Activated gamma-delta T cell treated with anti-CD3 and anti-CD28 coated beads, Interleukin-2, amount 50 U/mL, for 16 hours (primary cell): ENCODE measurements around the gene MRPS18A.
"Not testable (repeated sequence)": the region's sequence is repeated elsewhere in the genome, so short reads cannot be mapped to it uniquely, and the experiment has no call there.

Source experiments
- DNase-seq: peaks from one replicate; pipeline ENCODE4 v3.0.0-alpha.2; 2020; ENCODE audit warnings: low read depth

MRPS18A gene

DNA sequence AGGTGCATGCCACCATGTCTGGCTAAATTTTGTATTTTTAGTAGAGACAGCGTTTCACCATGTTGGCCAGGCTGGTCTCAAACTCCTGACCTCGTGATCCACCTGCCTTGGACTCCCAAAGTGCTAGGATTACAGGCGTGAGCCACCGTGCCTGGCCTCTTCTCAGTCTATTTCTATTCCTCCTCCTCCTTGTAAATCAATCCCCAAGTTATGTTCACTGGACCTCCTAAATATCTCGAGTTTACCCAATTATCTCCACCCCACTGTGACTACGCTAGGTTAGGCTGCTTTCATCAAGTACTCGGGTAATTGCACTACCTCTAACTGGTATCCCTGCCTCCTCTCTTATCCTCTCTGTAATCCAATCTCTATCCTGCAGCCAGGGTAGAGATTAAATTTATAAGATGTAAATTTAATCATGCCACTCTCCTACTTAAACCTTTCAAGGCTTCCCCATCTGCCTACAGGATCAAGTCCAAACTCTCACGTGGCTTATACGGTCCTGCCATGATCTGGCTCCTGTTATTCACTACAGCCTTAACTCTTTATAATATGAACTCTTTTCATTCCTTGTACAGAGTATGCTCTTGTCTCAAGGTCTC lies 52.8 kb downstream of the MRPS18A start:
- no peak for DNase-seq

GRCh38 chr6:43633002-43633401 lies 54.6 kb downstream of the MRPS18A start:
- DNase-seq: not testable (repeated sequence)

GRCh38 chr6:43630980-43631619 lies 56.5 kb downstream of the MRPS18A start:
- no peak for DNase-seq

- DNase-seq: peak; percentile 84
These were observed 57.9 kb downstream of the MRPS18A start for GRCh38 chr6:43629505-43630300.

DNA sequence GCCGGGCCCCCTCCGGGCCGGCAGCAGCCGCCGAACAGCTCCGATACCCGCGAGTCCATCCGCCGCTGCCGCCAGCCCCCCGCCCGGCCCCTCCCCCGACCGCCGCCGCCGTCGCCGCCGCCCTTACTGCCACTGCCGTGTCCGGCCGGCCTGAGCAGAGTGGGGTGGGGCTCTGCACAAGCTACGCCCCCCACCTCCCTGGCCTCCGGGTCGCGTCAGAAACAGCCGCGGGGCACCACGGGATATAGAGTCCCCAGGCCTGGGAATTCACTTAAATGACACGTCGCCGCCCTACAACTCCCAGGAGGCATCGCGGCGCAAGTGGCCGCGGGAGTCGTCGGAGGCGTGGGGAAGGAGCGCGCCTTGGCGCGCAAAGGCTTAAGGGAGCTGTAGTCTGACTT lies 58.5 kb downstream of the MRPS18A start, which contains the start of gene GTPBP2:
Gene GTPBP2 (minus strand): TSS at position 161 of the 401 bp plus-strand sequence. CDS start 102 bp downstream, at position 59.
- DNase-seq: peak; percentile 94

- DNase-seq: peak; percentile 25
These were observed 59.0 kb downstream of the MRPS18A start for GRCh38 chr6:43628393-43629103.

DNA sequence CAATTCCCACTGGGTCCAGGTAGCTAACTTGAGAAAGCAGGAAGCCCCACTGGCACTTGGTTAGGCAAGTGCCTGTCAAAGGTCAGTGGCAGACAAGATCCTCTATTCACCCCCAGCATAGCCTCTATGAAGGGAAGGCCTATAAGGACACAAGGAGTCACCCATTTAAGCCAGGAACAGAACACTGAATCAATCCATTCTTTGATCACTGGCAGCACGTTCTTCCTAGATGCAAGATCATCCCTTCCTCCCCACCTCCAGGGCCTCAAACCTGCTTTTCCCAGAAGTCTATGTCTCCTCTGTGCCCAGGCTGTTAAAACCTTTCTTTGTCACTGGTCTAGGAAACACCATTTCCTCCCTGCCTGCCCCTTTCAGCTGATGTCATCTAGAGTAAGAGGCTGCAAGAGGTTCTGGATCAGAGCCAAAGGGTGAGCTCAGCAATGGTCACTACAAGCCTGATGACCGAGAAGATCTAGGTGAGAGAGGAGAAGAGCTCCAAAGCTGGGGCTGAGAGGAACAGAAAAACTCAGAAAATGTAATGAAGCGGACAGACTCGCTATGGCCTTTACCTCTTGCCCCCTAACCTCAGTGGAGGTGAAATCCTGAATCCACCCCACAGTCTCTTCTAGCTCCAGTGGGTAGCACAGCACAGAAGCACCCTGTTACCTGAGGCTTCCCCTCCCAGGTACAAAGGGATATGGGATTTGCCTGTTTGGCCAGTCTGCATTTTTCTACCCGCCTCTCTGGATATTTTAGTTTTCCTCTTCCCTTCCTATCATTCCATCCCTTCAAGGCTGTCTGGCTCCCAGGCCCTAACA lies 60.4 kb downstream of the MRPS18A start:
- DNase-seq: no peak

GRCh38 chr6:43625393-43625992 lies 62.1 kb downstream of the MRPS18A start:
- DNase-seq: no peak

GRCh38 chr6:43624786-43625288 lies 62.8 kb downstream of the MRPS18A start:
- no peak for DNase-seq

DNA sequence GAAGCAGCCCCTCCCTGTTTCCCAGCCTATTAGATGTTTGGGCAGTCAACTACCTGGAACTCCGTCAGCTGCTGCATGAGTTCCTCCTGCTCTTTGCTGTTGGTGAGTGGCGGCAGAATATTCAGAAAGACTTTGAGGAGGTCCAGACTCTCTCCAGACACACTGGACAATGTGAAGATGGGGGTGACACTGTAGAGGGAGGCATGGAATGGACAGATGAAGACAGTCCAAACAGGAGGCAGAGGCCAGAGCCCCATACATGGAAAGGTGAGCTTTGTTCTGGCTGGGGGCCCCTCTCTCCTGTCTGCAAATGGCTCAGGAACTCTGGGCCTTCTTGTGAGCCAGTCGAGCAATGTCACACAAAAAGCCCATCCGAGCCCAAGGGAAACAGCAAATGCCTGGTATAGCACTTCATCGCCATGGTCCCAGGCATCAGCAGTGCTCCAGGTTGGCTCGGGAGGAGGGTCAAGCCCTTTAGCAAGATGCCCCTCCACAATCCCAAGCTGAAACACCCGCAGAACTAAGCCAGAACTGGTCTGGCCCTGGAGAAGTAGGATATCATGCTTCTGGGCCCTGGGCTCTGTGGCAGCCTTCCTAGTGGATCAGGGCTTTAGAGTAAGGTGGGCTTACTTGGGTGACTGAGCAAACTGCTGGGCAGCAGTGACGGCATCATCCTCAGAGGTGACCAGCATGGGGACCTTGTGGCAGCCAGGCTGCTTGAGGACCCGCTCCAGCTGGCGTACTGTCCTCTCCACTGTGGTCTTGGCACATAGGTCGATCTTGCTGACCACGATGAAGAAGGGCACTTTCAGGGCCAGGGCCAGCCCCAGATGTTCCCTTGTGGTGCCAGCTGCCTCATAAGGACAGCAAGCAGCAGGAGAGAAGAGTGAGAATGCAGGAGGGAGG lies 63.5 kb downstream of the MRPS18A start:
- no peak for DNase-seq

DNA sequence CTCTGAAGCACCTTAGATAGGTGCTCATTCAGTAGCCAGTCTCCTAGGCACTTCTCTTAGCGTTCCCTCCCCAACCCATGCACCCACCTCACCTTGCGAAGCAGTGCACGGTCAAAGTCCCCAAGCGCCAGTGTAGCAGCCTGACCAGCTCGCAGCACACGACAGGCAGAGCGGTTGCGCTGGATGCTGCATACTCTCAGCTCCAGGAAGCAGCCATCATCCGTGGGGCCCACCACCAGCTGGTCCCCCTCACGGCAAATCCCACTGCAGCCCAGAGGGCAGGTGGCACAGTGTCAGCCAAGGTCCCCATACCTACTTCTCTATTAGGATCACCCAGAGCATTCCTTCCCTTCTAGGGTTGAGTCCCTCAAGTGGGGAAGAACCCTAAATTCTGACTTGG lies 65.0 kb downstream of the MRPS18A start:
- no peak for DNase-seq

DNA sequence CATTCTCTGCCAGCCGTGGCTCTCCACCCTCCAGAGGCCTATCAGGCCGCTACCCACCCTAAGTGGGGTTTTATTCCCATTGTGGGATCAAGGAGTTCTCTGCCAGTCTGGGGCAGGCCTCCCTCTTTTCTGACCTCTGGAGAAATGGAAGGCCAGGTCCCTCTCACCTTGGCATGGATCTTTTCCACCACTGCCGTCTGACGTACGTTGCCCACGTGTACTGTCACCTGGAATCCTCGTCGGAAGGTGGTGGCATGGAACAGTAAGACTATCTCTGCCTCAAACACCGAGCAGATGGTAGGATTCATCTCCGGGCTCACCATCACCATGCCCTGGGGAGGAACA lies 65.8 kb downstream of the MRPS18A start:
- DNase-seq: no peak
